Uterus (tissue), 2 donors: Measurements from ENCODE around the gene MOB2.

Experiments used
- CTCF ChIP-seq, 4 experiments: fragments of 200-600 bp in 2 of 4; fragments of 450-650 bp in 2 of 4; sonication (generic) in 2 of 4; IDR thresholded peaks; one replicate each; pipeline ENCODE4 v1.5.1; 2016 to 2019; ENCODE audit warnings: antibody characterized with exemption in 4 of 4, mild to moderate bottlenecking in 2 of 4, moderate library complexity in 1 of 4
- POLR2A ChIP-seq, 2 donors: fragments of 450-650 bp; IDR thresholded peaks; one replicate each; pipeline ENCODE4 v1.6.1; 2016; ENCODE audit warnings: antibody characterized with exemption in 2 of 2, mild to moderate bottlenecking in 1 of 2, moderate library complexity in 1 of 2

GRCh38 chr11:1449490-1450243 lies 36.9 kb downstream of the MOB2 start:
- TF ChIP-seq CTCF (IDR thresholded peaks at IDR 0.05) (no peak), POLR2A (IDR thresholded peaks at IDR 0.05) (no peak)
